HepG2 (cell line): ENCODE data around the gene LITAFD. TPM values are rescaled to one million over a fixed set of nuclear protein-coding genes. Genes with fewer than 3 reads are reported as not detected.

Experiments used
- BORCS8-MEF2B ChIP-seq: sonication (generic); formaldehyde crosslinking; IDR thresholded peaks from 2 replicates; pipeline ENCODE4 v1.8.0; 2022; ENCODE audit warnings: mild to moderate bottlenecking, missing genetic modification reagents
- CENPBD1 ChIP-seq: sonication (generic); formaldehyde crosslinking; IDR thresholded peaks from 2 replicates; pipeline ENCODE4 v1.8.0; 2022; ENCODE audit warnings: missing genetic modification reagents, low read depth, mild to moderate bottlenecking, borderline replicate concordance
- DMAP1 ChIP-seq: IDR thresholded peaks from 2 replicates; pipeline ENCODE4 v1.6.1; 2016
- GLI4 ChIP-seq: sonication (generic); formaldehyde crosslinking; IDR thresholded peaks from 2 replicates; pipeline ENCODE4 v1.5.1; 2020; ENCODE audit warnings: missing genetic modification reagents, mild to moderate bottlenecking, moderate library complexity, borderline replicate concordance
- HDAC2 ChIP-seq: sonication (generic); formaldehyde crosslinking; IDR thresholded peaks from 2 replicates; pipeline ENCODE4 v1.4.0; 2020; ENCODE audit warnings: missing genetic modification reagents
- KLF16 ChIP-seq, 2 experiments: sonication (generic) in 1 of 2; formaldehyde crosslinking in 1 of 2; IDR thresholded peaks; 2 replicates each; pipeline versions ENCODE4 v1.6.1 to v1.8.0; 2016 to 2023; ENCODE audit warnings: missing genetic modification reagents in 2 of 2, missing compliant biosample characterization in 1 of 2
- MTF2 ChIP-seq: sonication (generic); formaldehyde crosslinking; IDR thresholded peaks from 2 replicates; pipeline ENCODE4 v1.5.0; 2020; ENCODE audit warnings: missing genetic modification reagents, borderline replicate concordance
- MXD4 ChIP-seq: IDR thresholded peaks from 2 replicates; pipeline ENCODE4 v1.6.1; 2016; ENCODE audit warnings: mild to moderate bottlenecking, missing biosample characterization, missing genetic modification reagents
- NR1H2 ChIP-seq: sonication (generic); formaldehyde crosslinking; IDR thresholded peaks from 2 replicates; pipeline ENCODE4 v1.8.1; 2022; ENCODE audit warnings: low read depth, missing genetic modification reagents, borderline replicate concordance
- THRA ChIP-seq: sonication (generic); formaldehyde crosslinking; IDR thresholded peaks from 2 replicates; pipeline ENCODE4 v1.4.0; 2020; ENCODE audit warnings: missing genetic modification reagents, borderline replicate concordance
- TIGD3 ChIP-seq: sonication (generic); formaldehyde crosslinking; IDR thresholded peaks from 2 replicates; pipeline ENCODE4 v1.5.1; 2020; ENCODE audit warnings: mild to moderate bottlenecking, missing genetic modification reagents, borderline replicate concordance
- XRCC5 ChIP-seq: fragments of 200-400 bp; formaldehyde crosslinking; optimal IDR thresholded peaks from 2 replicates; pipeline ENCODE3; 2017; ENCODE audit warnings: mild to moderate bottlenecking, low read length
- ZBTB38 ChIP-seq: sonication (generic); formaldehyde crosslinking; IDR thresholded peaks from 2 replicates; pipeline ENCODE4 v1.5.1; 2020; ENCODE audit warnings: mild to moderate bottlenecking, missing genetic modification reagents
- ZNF205 ChIP-seq: IDR thresholded peaks from 2 replicates; pipeline ENCODE4 v1.6.1; 2018; ENCODE audit warnings: missing biosample characterization, missing genetic modification reagents
- ZNF292 ChIP-seq: sonication (generic); formaldehyde crosslinking; IDR thresholded peaks from 2 replicates; pipeline ENCODE4 v1.8.1; 2022; ENCODE audit warnings: mild to moderate bottlenecking, low read depth, missing genetic modification reagents, borderline replicate concordance
- ZNF296 ChIP-seq: sonication (generic); formaldehyde crosslinking; conservative IDR thresholded peaks from 2 replicates; pipeline ENCODE4 v1.5.0; 2020; ENCODE audit warnings: mild to moderate bottlenecking, missing genetic modification reagents
- ZNF326 ChIP-seq: sonication (generic); formaldehyde crosslinking; IDR thresholded peaks from 2 replicates; pipeline ENCODE4 v1.4.0; 2020; ENCODE audit warnings: missing genetic modification reagents, borderline replicate concordance
- ZNF33B ChIP-seq: sonication (generic); formaldehyde crosslinking; IDR thresholded peaks from 2 replicates; pipeline ENCODE4 v1.5.1; 2020; ENCODE audit warnings: mild to moderate bottlenecking, missing genetic modification reagents
- ZNF34 ChIP-seq: sonication (generic); formaldehyde crosslinking; IDR thresholded peaks from 2 replicates; pipeline ENCODE4 v1.4.0; 2020; ENCODE audit warnings: mild to moderate bottlenecking, missing genetic modification reagents, borderline replicate concordance
- ZNF652 ChIP-seq: IDR thresholded peaks from 2 replicates; pipeline ENCODE4 v1.6.1; 2016; ENCODE audit warnings: low read depth, borderline replicate concordance
- ZNF660 ChIP-seq: sonication (generic); formaldehyde crosslinking; IDR thresholded peaks from 2 replicates; pipeline ENCODE4 v1.5.1; 2020; ENCODE audit warnings: mild to moderate bottlenecking, low read depth, missing genetic modification reagents, borderline replicate concordance
- ZSCAN12 ChIP-seq: sonication (generic); formaldehyde crosslinking; IDR thresholded peaks from 2 replicates; pipeline ENCODE4 v1.9.0; 2021; ENCODE audit warnings: mild to moderate bottlenecking, missing genetic modification reagents
- ZSCAN21 ChIP-seq: sonication (generic); formaldehyde crosslinking; IDR thresholded peaks from 2 replicates; pipeline ENCODE4 v1.8.0; 2022; ENCODE audit warnings: mild to moderate bottlenecking, missing genetic modification reagents, moderate library complexity, borderline replicate concordance
- polyA plus RNA-seq, 8 experiments: library from polyadenylated mRNA; depleted of rRNA in 3 of 8; stranded (reverse) in 7 of 8; unstranded in 1 of 8; fragments of >200 nt; fragmentation: Illumina TruSeq in 4 of 8; extraction: Trizol in 4 of 8; gene quantifications; 2 replicates each; pipeline versions ENCODE4 v1.2.1 to v1.2.3, GENCODE V29; 2011 to 2016; ENCODE audit warnings: low read depth in 4 of 8, missing spikeins in 1 of 8, mixed read lengths in 1 of 8; ENCODE audit not compliant: insufficient read depth in 1 of 8
- total RNA-seq, 5 experiments: library from RNA; depleted of rRNA; stranded (reverse); fragments of >200 nt; fragmentation: Illumina TruSeq; extraction: Trizol; gene quantifications; 2 replicates each; pipeline ENCODE4 v1.2.3, GENCODE V29; 2016; ENCODE audit warnings: low read depth in 1 of 5
- TF ChIP-seq, protein P1 (sequence below): sonication (generic); formaldehyde crosslinking; IDR thresholded peaks from 2 replicates; pipeline ENCODE4 v1.9.0; 2022; ENCODE audit warnings: low read depth, missing genetic modification reagents
- TF ChIP-seq, protein P2 (sequence below): sonication (generic); formaldehyde crosslinking; IDR thresholded peaks from 2 replicates; pipeline ENCODE4 v1.8.1; 2023; ENCODE audit warnings: mild to moderate bottlenecking, inconsistent platforms, moderate library complexity, missing genetic modification reagents, borderline replicate concordance

Gene LITAFD
- total and polyA plus RNA-seq, 2 of the 13 experiments (the other 11 are each of a cell fraction or from before 2014, with no cell fraction given): not detected

- TF ChIP-seq ZNF292 (no peak), THRA (CRISPR knock-in tag) (no peak; the same call in 1 of the 2 replicates), TIGD3 (0 out of 2 replicates have a peak, but pooled peaks have one; percentile 4), GLI4 (CRISPR knock-in tag) (no peak), BORCS8-MEF2B (CRISPR knock-in tag) (no peak), DMAP1 (0 out of 2 replicates have a peak, but pooled peaks have one; percentile 13), MTF2 (CRISPR knock-in tag) (no peak), ZNF33B (CRISPR knock-in tag) (no peak), ZNF34 (CRISPR knock-in tag) (no peak), KLF16 (CRISPR knock-in tag; IDR thresholded peaks at IDR 0.05) (no peak; a peak in 1 of 4 replicates), ZNF652 (0 out of 2 replicates have a peak, but pooled peaks have one; percentile 8), XRCC5 (no peak), NR1H2 (no peak), MXD4 (CRISPR knock-in tag) (peak; percentile 26; the same call in 1 of the 2 replicates), ZNF205 (CRISPR knock-in tag) (no peak), HDAC2 (CRISPR knock-in tag) (no peak), ZNF296 (CRISPR knock-in tag) (peak; percentile 80; the same call in 1 of the 2 replicates), ZBTB38 (CRISPR knock-in tag) (peak; percentile 0; the same call in 1 of the 2 replicates), ZNF660 (CRISPR knock-in tag) (no peak), CENPBD1 (CRISPR knock-in tag) (no peak), ZNF326 (no peak), ZSCAN12 (CRISPR knock-in tag) (no peak), ZSCAN21 (CRISPR knock-in tag) (no peak)
- TF ChIP-seq, protein P1, sequence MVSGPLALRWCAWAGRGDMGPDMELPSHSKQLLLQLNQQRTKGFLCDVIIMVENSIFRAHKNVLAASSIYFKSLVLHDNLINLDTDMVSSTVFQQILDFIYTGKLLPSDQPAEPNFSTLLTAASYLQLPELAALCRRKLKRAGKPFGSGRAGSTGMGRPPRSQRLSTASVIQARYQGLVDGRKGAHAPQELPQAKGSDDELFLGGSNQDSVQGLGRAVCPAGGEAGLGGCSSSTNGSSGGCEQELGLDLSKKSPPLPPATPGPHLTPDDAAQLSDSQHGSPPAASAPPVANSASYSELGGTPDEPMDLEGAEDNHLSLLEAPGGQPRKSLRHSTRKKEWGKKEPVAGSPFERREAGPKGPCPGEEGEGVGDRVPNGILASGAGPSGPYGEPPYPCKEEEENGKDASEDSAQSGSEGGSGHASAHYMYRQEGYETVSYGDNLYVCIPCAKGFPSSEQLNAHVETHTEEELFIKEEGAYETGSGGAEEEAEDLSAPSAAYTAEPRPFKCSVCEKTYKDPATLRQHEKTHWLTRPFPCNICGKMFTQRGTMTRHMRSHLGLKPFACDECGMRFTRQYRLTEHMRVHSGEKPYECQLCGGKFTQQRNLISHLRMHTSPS (CRISPR knock-in tag): no peak
- TF ChIP-seq, protein P2, sequence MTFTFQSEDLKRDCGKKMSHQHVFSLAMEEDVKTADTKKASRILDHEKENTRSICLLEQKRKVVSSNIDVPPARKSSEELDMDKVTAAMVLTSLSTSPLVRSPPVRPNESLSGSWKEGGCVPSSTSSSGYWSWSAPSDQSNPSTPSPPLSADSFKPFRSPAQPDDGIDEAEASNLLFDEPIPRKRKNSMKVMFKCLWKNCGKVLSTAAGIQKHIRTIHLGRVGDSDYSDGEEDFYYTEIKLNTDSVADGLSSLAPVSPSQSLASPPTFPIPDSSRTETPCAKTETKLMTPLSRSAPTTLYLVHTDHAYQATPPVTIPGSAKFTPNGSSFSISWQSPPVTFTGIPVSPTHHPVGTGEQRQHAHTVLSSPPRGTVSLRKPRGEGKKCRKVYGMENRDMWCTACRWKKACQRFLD (CRISPR knock-in tag): no peak
Measured at GRCh38 chr16:8867932-8868415, 14.2 kb upstream of the LITAFD start (continued).
